Hematopoietic multipotent progenitor cell treated with erythropoietin and hydrocortisone succinate and interleukin-3 and kit ligand, for 15 days (in vitro differentiated cells): ENCODE results near the gene CKMT2.

ENCODE experiments used
- DNase-seq: peaks from one replicate; pipeline ENCODE4 v3.0.0-alpha.2; 2015; ENCODE audit warnings: low spot score

CKMT2 gene

DNA sequence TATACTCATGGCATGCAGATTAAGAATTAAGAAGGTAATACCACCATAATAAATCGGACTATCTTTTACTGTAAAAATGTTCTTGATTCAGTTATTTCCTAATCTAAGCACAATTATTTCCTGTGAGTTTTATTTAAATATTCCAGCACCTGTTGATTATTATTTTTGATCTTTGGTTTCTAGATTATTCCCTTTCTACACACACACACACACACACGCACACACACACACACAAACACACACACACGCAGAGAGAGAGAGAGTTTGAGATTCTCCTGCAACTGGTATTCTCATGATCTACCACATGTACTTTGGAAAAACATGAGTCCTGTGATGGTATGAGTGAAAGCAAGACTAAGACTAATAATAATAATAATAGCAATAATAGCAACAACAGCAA lies 17.0 kb upstream of the CKMT2 start:
- DNase-seq, result no peak

DNA sequence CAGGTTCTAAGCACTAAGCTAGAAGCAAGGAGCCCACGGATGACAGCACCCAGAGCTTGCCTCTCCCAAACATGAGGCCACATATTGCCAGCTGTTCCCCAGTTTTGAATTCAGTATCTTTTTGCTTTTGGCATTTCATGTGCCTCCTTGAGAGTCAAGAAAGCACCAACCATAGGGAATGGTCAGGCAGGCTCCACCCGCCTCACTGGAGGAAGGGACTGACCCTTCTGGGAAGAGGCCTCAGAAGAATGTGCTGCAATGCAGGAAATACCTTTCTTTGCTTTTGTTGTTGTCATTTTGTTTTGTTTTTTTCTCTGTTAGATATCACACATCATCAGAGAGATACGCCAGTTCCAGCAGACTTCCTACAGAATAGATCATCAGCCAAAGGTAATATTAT lies 13.7 kb upstream of the CKMT2 start:
- no peak for DNase-seq

DNA sequence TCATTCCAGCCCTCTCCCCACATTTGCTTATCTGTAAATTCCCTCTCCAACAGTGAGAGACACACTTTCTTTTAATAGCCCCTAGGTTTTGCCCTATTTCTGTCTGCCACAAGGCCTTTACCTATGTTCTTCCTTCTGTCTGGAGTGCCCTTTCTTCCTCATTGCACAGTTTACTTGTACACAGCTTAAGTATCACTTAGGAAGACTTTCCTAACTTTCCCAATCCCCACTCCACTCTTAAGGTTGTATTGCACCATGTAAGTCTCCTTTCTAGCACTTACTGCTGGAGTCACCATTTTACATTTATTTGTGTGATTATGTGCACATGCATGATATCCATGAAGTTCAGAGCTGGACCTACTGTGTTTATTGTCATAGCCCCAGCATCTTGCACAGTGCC lies 10.8 kb upstream of the CKMT2 start:
- no peak for DNase-seq

DNA sequence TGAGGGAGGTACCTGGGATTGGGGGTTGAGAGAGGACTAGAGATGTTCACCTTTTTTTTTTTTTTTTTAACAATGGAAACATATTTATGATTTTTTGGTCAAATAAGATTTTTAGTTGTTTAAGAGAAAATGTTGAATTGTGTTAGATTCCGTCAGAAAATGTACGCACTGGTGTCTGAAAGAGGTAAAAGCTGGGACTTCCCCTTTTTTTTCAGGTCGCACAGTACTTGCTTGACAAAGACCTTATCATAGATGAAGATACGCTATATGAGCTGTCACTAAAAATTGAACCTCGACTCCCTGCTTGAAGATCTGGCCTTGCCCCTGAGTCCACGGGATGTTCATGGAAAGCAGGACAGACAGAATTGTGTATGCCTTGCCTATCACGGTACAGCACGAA lies 7.7 kb upstream of the CKMT2 start:
- no peak for DNase-seq

DNA sequence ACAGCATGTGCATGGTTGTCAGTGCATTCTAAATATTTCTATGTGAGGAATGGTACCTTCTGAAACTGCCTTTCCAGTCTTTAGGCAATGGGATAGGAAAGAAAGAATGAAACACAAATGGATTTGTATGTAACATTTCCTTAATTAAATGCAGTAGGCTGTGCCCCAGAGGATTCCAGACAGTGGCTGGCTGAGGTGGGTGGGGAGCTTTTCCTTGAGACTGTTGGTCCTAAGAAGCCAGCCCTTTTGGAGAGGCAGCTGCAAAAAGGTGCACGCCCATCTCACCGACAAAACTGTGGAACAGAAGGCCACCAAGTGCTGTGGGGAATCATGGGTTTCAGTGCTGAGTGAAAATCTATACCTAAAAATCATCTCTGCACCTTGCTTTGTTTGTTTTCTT lies 6.8 kb upstream of the CKMT2 start:
- DNase-seq, result no peak

DNA sequence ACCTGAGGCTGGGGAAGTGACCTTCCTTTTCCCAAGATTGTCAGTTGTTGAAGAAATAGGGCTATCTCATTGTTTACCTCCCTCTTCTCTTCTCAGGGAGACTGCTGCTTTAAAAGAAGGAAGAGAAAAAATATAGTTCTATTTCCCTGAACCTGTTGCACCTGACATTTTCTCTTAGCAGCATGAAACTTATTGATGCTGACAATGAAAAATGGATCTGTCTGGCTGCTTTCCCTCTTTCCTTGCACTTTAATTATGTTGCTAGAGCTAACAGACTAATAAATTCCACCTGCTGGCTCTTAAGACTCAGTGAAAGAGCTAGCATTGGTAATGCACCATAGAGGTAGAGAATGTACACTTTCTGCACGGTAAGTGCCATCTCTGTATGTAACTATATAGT lies 6.2 kb upstream of the CKMT2 start:
- DNase-seq, result no peak

DNA sequence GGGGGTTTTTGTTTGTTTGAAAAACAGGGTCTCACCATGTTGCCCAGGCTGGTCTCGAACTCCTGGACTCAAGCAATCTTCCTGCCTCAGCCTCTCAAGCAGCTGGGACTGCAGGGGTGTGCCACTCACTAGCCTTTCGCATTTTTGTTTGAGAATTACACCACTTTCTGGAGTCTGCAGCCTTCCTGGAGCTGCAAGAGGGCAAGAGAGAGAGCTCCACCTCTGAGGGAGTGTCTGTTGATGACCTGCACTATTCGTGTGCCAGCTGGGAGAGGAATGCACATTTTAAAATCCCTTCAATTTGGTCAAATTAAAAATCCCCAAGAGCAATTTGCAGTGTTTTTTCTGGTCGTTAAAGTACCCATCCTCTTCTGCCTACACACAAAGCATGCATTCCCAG lies 5.0 kb upstream of the CKMT2 start:
- DNase-seq, result no peak

DNA sequence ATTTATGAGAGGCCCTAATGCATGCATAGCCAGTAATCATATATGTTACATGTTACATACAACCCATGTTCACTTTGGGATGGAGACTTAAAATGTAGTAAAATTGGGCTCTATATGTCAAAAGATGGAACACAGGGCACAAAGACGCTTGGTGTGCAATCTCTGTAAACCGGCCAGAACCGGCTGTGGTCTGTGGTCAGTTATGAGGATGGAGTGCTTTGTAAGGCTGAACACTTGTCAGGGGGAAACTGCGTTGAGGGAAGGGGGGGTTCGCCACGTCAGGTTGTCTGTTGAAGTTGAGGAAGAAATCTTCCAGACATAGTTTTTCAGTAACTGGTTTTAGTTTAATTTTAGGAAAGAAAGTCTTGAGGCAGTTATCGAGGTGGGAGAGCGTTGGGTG lies 2.7 kb upstream of the CKMT2 start:
- DNase-seq, result no peak

DNA sequence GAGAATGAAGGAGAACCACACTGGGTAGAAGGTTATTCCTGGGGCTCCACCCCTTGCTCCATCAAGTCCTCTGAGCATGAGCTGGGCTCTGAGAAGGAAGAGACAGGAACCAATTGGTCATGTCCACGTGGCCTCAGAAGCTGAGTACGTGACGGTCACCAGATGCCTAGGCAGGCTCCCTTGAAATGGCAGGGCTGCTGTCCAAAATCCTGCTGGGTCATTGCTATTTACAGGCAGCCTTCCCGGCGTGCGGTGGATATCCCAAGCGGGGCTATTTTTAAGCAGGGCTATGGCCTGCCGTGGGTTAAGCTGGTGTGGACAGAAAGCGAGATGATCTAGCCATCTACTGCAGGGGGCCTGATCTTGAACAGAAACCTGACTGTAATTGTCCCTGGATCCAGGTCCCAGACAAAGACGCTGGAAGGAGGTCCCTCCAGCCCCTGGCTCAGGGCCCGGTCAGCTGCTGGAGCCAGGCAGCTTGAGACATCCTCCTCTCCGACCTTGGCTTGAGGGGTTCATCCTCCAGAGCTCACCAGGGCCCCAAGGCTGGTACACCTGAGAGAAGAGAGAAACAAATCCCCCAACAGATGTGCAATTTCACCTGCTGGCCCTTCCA lies 550 bp upstream of the CKMT2 start:
- DNase-seq, result no peak

DNA sequence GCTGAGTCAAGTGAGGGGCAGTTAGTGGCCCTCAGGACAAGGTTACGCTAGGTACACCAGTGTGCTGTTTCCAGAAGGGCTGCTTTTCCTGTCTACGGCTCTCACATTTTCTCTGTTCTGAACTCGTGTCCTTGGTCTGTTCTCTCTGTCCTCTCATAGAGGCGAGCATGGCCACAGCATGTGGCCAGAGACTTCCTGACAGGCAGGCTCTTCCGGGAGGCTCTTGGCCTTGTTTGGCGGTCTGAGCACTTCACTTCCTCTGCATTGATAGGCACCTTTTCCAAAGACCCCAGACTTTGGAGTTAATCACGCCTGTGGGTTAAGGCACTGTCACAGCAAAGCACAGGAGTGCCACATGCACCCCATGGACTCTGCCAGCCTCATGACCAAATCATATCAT lies 1.2 kb downstream of the CKMT2 start:
- no peak for DNase-seq

DNA sequence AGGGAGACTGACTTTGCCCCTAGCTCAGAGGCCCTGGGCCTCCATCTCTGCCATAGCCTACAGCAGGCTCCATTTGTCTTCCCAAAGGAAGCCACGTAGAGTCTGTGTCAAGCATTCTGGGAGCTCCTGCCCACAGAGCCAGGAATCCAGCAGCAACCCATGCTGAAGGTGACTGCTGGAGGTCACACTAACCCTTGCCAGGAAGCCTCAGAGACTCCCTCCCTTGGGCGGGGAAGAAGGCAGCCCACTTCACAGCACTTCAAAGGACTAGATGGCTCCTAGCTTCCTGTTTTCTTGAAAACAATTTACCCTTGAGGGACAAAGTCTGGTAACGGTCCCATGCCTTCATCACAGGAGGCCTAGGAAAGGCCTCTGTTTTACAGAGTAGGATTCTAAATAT lies 1.7 kb downstream of the CKMT2 start:
- no peak for DNase-seq

DNA sequence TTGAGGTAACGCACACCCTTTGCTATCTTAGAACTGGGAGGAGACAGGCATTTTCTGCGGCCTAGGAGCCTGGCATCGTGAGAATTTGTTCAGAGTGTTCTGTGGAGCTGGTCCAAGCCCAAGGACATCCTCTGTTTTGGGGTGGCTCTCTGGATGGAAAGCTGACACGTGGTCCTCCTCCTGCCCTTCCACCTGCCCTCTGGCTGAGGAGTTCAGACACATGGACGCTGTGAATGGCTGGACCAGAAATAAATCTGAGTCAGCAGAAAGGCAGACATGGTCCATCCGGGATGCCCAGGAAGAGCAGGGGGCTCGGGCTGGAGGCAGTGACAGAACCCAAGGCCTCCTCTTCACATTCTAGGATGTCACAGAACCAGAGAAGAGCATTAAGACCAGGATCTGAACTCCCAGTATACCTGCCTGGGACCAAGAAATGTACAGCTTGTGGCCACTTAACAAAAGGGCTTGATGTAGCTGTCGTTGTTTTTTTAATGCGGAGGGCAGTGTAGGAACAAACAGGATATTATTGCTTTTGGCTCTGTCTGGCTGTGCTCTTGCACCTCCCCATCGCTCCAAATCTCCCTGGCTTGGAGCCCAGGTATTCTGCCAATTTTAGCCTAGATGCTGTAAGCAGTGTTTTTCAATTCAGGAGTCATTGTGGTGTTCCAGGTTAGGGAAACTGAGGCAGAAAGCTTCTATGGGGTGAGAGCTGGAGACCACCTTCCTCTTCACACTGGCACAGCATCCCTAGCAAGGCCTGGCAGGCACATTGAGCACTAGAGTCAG lies 2.4 kb downstream of the CKMT2 start:
- no peak for DNase-seq

DNA sequence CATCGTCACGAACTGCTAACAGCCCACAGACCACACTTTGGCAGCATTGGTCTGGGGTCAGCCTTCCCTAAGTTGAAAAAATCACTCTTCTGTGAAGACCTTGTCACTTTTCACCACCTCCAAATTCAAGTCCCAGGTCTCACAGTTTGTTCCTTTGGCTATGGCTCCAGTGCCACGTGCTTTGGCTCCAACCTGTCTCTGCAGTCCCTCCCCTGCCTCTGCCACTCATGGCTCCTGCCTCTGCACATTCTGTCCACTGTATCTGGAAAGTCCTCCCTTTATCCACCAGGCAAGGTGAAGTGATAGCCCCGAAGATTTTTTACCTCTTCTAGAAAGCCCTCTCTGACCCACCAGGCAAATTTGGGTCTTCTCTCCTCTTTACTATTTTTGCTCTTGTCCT lies 5.3 kb downstream of the CKMT2 start:
- DNase-seq, result no peak

DNA sequence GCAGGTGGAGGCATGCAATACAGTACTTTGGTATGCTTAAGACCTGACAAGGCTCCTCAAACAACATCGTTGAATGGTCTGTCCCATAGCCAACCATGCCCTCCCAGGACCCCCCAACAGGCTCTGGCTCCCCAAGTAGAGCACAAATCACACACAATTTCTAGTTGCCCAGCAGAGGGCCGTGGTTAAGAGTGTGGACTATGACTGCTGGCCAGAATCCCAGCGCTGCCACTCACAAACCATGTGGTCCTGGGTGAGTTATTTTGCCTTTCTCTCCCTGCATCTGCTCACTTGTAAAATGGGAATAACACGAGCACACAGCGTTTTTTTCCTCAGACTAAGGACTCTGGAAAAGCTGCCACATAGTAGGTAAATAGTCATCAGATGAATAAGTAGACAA lies 6.5 kb downstream of the CKMT2 start:
- DNase-seq, result no peak

DNA sequence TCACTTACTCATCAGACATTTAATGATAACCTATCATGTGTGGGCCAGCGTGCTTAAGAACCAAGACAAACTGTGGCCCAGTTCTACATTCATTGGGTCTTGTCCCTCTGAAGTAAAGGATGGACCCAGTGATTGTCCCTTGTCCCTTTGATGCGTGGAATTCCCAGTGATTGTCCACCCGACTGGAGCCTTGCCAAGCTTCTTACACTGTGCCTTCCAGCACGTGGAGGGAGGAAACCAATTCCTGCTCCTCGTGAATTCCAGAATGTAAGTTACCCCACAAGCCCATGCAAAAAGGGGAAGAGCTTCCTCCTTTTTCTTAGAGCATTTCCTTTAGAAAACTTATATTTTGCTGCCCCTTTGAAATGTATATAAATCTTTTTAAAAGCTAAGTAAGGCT lies 7.9 kb downstream of the CKMT2 start:
- DNase-seq, result no peak

DNA sequence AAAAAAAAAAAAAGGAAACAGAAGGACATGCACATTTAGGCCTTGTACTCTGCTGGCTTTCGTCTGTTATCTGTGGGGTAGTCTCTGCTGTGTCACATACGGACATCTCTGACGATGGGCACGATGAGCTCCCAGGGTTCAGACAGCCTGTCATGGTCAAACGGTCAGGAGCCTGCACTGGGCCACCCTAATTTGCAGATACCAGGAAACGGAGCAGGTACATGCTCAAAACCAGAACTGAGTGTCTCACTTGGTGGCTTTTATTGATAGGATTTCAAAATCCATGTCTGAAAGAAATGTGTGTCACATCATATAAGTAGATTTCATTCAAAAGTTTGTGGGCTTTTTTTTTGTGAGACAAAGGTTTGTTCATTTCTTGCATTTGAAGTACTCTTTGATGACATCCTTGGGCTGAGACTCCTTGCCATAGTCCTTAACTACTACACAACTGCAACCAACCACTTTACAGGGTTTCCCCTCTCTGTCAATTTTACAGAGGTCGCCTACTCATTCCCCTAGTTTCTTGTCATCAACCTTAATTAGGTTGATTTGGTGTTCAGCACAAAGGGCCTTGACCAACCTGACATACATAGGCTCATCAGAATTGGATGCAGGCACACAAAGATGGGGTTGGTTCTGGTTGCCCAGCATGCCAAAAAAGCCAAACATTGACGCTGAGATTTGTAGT lies 9.0 kb downstream of the CKMT2 start:
- DNase-seq, result no peak

DNA sequence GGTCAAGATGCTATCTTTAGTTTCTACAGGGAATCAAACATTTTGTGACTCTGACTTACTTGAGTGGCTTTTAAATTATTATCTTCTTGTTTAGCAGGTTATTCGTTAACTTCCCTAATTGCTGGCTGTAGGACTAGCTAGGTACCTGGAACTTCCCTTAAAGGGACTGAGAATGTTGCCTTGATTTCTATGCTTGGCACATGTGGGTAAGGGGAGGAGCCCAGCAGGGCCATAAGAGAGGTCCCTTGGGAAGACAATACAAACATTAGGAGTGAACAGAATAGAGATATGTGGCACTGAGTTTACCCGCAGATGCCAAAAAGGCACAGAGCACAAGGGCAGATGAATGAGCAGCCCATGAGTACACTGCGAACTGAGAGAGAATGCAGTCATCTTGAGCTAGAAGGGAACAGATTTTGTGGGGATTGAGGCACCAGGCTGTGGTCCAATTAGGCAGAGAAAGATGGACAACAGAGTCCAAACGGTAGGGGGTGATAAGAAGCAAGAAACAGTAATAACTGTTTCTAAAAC lies 9.8 kb downstream of the CKMT2 start:
- no peak for DNase-seq

DNA sequence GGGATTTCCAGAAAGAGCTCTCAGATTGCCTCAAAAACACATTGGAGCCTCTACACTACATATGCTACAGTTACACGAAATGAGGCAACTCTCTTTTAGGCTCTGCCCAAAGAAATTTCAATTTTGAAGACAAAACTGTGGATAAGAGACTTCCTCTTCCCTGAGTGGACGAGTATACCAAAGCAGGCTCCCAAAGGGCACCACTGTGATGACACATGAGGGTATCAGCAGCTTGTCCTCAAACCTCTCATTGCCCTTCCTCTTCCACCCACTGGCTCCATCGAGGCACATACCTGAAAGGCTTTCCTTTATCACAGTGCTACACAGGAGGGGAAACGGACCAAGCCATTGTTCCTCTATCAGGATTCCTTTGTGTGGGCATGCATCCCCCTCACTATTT lies 11.3 kb downstream of the CKMT2 start:
- no peak for DNase-seq

DNA sequence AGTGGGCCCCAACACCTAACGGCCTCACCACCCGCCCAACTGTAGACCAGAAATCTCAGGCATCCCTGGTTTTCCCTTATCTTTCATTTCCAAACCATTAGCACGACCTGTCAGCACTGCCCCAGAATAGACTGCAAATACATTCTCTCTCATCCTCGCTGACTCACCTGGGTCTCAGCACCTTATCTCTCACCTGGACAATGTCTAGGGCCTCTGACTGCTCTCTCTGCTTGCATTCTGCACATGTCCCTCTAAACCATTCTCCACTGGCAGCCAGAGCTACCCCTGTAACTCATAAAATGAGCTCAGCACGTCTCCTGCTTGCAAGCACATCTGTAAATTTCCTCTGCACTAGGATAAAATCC lies 12.7 kb downstream of the CKMT2 start:
- DNase-seq, result no peak

DNA sequence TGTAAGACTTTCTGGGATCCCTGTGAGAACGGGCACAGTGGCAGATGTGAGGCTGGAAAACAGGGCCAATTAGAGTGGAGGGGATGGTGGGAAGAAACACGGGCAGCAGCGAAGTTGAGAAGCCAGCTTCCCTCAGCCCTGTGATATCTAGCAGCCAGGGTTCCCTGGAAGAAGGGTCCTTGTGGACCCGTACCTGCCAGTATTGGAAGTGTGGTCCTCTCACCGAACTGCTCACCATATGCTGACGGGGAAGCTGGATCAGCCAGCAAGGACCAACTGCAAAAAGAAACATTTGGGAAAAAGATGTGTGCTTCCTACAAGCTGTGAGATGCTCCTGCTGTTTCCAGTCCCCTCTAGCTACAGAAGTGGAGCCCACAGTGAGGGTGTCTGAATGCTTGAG lies 13.6 kb downstream of the CKMT2 start:
- DNase-seq, result no peak

DNA sequence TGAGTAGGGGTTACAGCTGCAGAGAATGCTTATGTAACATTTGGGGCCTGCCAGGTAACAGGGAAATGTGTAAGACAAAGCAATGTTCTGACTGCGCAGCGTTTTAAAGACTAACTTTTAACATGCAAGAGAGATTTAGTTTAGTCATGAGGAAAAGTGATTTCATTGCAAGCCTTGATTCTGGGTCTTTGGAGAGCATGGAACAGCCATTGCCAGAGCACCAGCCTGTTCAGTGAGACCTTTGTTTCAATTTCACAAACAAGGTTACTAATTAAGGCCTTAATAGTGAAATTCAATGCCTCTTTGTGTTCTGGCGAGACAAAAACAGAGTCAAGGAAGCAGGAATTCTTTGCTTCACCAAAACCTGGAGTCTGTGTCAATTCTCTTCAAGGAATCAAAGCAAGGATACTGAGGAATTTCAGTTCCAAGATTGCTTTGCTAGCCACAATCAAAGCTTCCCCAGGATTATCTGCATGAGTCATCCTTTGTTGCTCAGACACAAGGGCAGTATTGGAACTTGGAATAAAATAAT lies 14.4 kb downstream of the CKMT2 start:
- no peak for DNase-seq

DNA sequence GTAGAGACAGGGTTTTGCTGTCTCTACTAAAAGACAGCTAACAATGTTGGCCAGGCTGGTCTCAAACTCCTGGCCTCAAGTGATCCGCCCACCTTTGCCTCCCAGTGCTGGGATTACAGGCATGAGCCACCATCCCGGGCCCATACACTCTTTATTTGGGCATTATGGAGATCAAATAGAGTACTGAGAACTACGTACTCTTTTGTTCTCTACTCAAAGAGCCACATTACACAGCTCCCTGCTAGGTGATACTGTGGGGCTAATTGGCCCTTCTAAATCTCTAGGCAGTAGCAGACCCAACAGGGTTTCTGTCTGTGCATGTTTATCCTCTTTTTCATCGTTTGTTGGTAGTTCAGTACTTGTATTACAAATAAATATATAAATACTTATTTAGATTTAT lies 16.1 kb downstream of the CKMT2 start:
- no peak for DNase-seq

DNA sequence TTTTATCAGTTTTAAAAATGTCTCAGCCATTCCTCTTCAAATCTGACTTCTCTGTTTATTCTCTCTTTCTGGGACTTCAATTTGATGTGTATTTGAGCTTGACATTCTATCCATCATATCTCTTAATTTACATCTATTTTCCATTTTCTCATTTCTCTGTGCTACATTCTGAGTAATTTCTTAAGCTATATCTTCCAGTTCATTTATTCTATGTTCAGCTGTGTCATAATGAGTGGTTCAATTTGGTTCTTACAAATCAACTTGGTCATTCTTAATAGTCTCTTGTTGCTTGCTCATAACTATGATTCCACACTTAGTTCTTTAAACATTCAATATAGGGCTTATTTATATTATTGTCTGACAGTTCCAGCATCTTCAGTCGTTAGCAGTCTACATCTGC lies 16.9 kb downstream of the CKMT2 start:
- DNase-seq, result no peak
